Measurements from ENCODE around the gene CDH2. TPM values are rescaled to one million over a fixed set of nuclear protein-coding genes. Genes with fewer than 3 reads are reported as not detected.

The CDH2 gene
- total RNA-seq, 1 experiment from 2014 or later: 15.0 TPM

DNA sequence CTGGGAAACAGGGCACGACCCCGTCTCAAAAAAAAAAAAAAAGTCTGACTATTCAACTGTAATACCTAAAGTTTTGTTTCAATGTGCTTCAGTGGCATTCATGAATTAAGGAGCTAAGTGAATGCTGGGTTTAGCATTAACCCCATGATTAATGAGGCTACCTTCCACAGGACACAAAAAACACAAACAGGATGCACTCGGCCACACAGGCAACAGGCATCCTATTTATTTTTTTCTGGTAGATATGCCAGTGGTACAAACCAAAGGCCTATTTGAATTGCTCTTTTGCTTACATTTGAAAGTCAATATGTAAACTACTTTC lies 48.3 kb downstream of the CDH2 start:
- H3K27ac ChIP-seq (ENCODE audit: low read depth, low read length, poor library complexity, severe bottlenecking): no peak overlapping the region
- no peak for DNase-seq (ENCODE audit: low spot score)
- no peaks in the 10 kb centered on the region for H3K36me3 ChIP-seq (ENCODE audit: insufficient read depth, low read length, poor library complexity, severe bottlenecking)
- H3K9me3 ChIP-seq (ENCODE audit: low read depth, low read length, poor library complexity, severe bottlenecking): no peaks in the 10 kb centered on the region
- ChIA-PET CTCF (no interaction called here), POLR2A (ENCODE audit: low non-redundant PET) (no interaction called here)
- TF ChIP-seq EZH2 (IDR thresholded peaks at IDR 0.05; ENCODE audit: borderline replicate concordance, low read depth, low read length, poor library complexity, severe bottlenecking): no peak
- TF ChIP-seq, protein P1, sequence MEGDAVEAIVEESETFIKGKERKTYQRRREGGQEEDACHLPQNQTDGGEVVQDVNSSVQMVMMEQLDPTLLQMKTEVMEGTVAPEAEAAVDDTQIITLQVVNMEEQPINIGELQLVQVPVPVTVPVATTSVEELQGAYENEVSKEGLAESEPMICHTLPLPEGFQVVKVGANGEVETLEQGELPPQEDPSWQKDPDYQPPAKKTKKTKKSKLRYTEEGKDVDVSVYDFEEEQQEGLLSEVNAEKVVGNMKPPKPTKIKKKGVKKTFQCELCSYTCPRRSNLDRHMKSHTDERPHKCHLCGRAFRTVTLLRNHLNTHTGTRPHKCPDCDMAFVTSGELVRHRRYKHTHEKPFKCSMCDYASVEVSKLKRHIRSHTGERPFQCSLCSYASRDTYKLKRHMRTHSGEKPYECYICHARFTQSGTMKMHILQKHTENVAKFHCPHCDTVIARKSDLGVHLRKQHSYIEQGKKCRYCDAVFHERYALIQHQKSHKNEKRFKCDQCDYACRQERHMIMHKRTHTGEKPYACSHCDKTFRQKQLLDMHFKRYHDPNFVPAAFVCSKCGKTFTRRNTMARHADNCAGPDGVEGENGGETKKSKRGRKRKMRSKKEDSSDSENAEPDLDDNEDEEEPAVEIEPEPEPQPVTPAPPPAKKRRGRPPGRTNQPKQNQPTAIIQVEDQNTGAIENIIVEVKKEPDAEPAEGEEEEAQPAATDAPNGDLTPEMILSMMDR (conservative IDR thresholded peaks at IDR 0.05; ENCODE audit: low read depth, low read length): no peak
- intact Hi-C loops (cut with micrococcal nuclease; ENCODE audit: unreplicated experiment): no loop called here
- H3K27me3 ChIP-seq (replicated peaks; ENCODE audit: insufficient read depth, low read depth, low read length, poor library complexity): no peaks in the 10 kb centered on the region
- no TSS peak for BruUV-seq (replicated peaks)
- H3K4me3 ChIP-seq (ENCODE audit: low read depth, low read length, poor library complexity, severe bottlenecking): no peak overlapping the region
- no peaks in the 10 kb centered on the region for H3K4me1 ChIP-seq (ENCODE audit: insufficient read depth, low read length, poor library complexity, severe bottlenecking)

DNA sequence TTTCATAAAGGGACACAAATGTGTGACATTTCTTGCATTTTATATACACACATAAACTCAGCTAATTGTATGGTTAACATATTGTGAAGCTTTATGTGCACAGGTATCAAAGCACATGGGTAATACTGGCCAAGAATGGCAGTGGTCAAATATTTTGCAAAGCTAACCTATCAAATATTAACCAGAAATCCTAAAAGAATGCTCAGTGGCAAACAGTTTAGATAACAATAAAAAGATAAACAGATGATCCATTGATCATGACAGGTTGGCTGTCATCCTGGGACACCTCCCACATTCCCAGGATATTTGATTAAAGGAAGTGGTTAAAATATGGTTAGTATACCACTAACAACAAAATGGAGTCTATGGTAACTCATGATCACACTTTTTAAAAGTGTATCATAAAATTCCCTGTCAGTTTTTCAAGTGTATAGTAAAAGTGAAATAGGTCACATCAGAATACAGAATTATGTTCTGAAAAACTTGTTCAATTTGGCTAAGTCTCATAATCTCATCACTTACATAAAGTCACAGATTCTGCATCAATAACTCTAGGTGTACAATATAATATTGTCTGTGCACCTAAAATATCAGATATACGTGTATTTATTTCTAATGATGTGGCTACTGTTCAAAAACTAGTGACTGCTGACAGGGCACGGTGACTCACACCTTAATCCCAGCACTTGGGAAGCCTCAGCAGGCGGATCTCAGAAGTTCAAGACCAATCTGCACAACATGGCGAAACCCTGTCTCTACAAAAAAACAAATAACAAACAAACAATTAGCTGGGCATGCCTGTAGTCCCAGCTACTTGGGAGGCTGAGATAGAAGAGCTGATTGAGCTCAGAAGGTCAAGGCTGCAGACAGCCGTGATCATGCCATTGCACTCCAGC lies 48.9 kb downstream of the CDH2 start:
- DNase-seq (ENCODE audit: low spot score): no peak
- Histone ChIP-seq H3K27me3 (replicated peaks; ENCODE audit: insufficient read depth, low read depth, low read length, poor library complexity) (no peaks in the 10 kb centered on the region), H3K4me1 (ENCODE audit: insufficient read depth, low read length, poor library complexity, severe bottlenecking) (no peaks in the 10 kb centered on the region), H3K9me3 (ENCODE audit: low read depth, low read length, poor library complexity, severe bottlenecking) (no peaks in the 10 kb centered on the region), H3K27ac (ENCODE audit: low read depth, low read length, poor library complexity, severe bottlenecking) (no peak overlapping the region), H3K4me3 (ENCODE audit: low read depth, low read length, poor library complexity, severe bottlenecking) (no peak overlapping the region), H3K36me3 (ENCODE audit: insufficient read depth, low read length, poor library complexity, severe bottlenecking) (no peaks in the 10 kb centered on the region)
- no TSS peak for BruUV-seq (replicated peaks)
- POLR2A ChIA-PET (ENCODE audit: low non-redundant PET): no interaction called here
- intact Hi-C loops (cut with micrococcal nuclease; ENCODE audit: unreplicated experiment): no loop called here
- no peak for TF ChIP-seq EZH2 (IDR thresholded peaks at IDR 0.05; ENCODE audit: borderline replicate concordance, low read depth, low read length, poor library complexity, severe bottlenecking)
- TF ChIP-seq, protein P1 (conservative IDR thresholded peaks at IDR 0.05; ENCODE audit: low read depth, low read length): no peak
- CTCF ChIA-PET: no interaction called here

DNA sequence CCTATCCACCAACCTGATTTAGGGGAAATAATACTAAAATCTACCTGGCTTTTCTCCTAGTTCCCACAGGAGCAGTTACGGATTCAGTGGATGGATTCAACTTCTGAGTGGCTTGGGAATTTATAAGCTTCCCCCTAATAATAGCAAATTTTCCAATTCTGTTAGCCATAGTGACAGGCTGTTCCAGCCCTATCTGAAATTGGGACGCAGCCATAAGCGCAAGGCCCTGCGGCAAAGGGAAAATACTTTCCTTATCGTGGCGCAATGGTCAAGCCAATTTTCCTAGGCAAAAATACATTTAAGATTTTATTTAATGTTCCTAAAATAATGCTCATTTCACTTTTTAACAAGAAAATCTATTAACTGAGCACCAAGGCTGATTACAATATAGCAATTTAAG lies 49.7 kb downstream of the CDH2 start:
- Histone ChIP-seq H3K4me1 (ENCODE audit: insufficient read depth, low read length, poor library complexity, severe bottlenecking) (no peaks in the 10 kb centered on the region), H3K9me3 (ENCODE audit: low read depth, low read length, poor library complexity, severe bottlenecking) (no peaks in the 10 kb centered on the region), H3K4me3 (ENCODE audit: low read depth, low read length, poor library complexity, severe bottlenecking) (no peak overlapping the region), H3K27me3 (replicated peaks; ENCODE audit: insufficient read depth, low read depth, low read length, poor library complexity) (no peaks in the 10 kb centered on the region), H3K36me3 (ENCODE audit: insufficient read depth, low read length, poor library complexity, severe bottlenecking) (no peaks in the 10 kb centered on the region), H3K27ac (ENCODE audit: low read depth, low read length, poor library complexity, severe bottlenecking) (no peak overlapping the region)
- BruUV-seq (replicated peaks): no TSS peak
- TF ChIP-seq EZH2 (IDR thresholded peaks at IDR 0.05; ENCODE audit: borderline replicate concordance, low read depth, low read length, poor library complexity, severe bottlenecking): no peak
- TF ChIP-seq, protein P1 (conservative IDR thresholded peaks at IDR 0.05; ENCODE audit: low read depth, low read length): no peak
- intact Hi-C loops (cut with micrococcal nuclease; ENCODE audit: unreplicated experiment): no loop called here
- POLR2A ChIA-PET (ENCODE audit: low non-redundant PET): no interaction called here
- DNase-seq (ENCODE audit: low spot score): no peak
- CTCF ChIA-PET: no interaction called here

All from A673 (cell line).